Neuron (in vitro differentiated cells): ENCODE data around the gene SPATA16.
A peak's percentile ranks its signal among the peaks of the same experiment; 100 is the strongest.
"Not testable (repeated sequence)": the region's sequence is repeated elsewhere in the genome, so short reads cannot be mapped to it uniquely, and the experiment has no call there.

ENCODE experiments used
- H2AFZ ChIP-seq: one replicate; pipeline ENCODE4 v1.6.1; 2013; ENCODE audit warnings: low read depth, mild to moderate bottlenecking, inconsistent platforms, low read length, moderate library complexity
- H3K27me3 ChIP-seq: one replicate; pipeline ENCODE4 v1.6.1; 2013; ENCODE audit warnings: low read length; ENCODE audit not compliant: insufficient read depth
- H3K36me3 ChIP-seq: one replicate; pipeline ENCODE4 v1.6.1; 2013; ENCODE audit warnings: low read length; ENCODE audit not compliant: insufficient read depth
- H3K4me1 ChIP-seq: one replicate; pipeline ENCODE4 v1.6.1; 2013; ENCODE audit warnings: low read length; ENCODE audit not compliant: insufficient read depth
- H3K4me3 ChIP-seq: 2 replicates; pipeline ENCODE4 v1.5.1; 2013; ENCODE audit warnings: mild to moderate bottlenecking, low read length, moderate library complexity
- H3K9me3 ChIP-seq: one replicate; pipeline ENCODE4 v1.6.1; 2013; ENCODE audit warnings: low read length

Gene SPATA16

GRCh38 chr3:173140986-173141385, at the start of gene SPATA16:
Gene SPATA16 (minus strand): TSS chr3:173141235. CDS start chr3:173117731, 23,504 bp downstream.
- Histone ChIP-seq H3K36me3 (no peaks in the 10 kb centered on the region), H3K9me3 (no peaks in the 10 kb centered on the region), H3K4me1 (peaks cover 18% of the 10 kb centered on the region), H3K4me3 (no peak within 1 kb of the TSS), H3K27me3 (no peaks in the 10 kb centered on the region), H2AFZ (no peak within 1 kb of the TSS)

- not testable (repeated sequence) for H3K36me3 ChIP-seq, H3K9me3 ChIP-seq, H3K27me3 ChIP-seq, H2AFZ ChIP-seq, H3K4me1 ChIP-seq, H3K4me3 ChIP-seq
Observed at GRCh38 chr3:173183022-173183421, 42.0 kb upstream of the SPATA16 start.

GRCh38 chr3:173173652-173174051, 32.6 kb upstream of the SPATA16 start:
- Histone ChIP-seq H3K9me3 (no peaks in the 10 kb centered on the region), H3K4me1 (no peaks in the 10 kb centered on the region), H3K36me3 (no peaks in the 10 kb centered on the region), H3K4me3 (no peak overlapping the region), H2AFZ (no peak overlapping the region), H3K27me3 (no peaks in the 10 kb centered on the region)

DNA sequence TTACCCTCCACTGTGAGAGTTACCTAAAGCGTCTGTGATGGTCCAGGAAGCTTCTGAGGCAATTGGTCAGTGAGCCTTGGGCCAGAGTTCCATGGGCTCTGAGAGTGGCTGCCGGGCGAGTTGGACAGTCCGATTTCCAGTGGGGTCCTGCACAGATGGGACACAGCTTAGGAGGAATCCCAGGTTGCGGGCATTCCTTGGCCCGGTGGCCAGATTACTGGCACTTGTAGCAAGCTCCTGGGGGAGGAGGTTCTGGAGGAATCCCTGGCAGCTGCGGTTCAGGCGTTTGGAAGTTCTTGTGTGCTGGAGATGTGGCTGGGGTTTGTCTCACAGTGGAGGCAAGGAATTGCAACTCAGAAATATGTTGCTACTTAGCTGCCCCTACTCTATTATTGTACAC, 18.1 kb upstream of the SPATA16 start:
- H3K27me3 ChIP-seq, H3K9me3 ChIP-seq, H2AFZ ChIP-seq, H3K36me3 ChIP-seq, H3K4me3 ChIP-seq, H3K4me1 ChIP-seq: not testable (repeated sequence)

GRCh38 chr3:173156533-173156932, 15.5 kb upstream of the SPATA16 start:
- H3K4me3 ChIP-seq, H3K27me3 ChIP-seq, H3K36me3 ChIP-seq, H2AFZ ChIP-seq, H3K4me1 ChIP-seq, H3K9me3 ChIP-seq: not testable (repeated sequence)

DNA sequence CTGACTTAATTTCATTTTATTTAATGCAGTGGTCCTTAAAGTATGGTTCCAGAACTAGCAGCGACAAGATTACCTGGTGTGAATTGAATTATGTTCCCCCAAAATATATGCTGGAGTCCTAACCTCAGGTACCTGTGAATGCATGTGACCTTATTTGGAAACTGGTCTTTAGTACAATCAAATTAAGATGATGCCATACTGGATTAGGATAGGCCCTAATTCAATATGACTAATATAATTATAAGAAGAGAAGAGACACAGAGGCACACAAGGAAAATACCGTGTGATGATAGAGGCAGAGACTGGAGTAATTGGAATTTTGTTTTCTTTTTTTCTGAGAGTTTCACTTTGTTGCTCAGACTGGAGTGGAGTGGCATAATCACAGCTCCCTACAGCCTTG, 12.6 kb upstream of the SPATA16 start:
- Histone ChIP-seq H3K4me3 (no peak overlapping the region), H2AFZ (no peak overlapping the region)

GRCh38 chr3:173139420-173139819, 1.6 kb downstream of the SPATA16 start:
- H3K27me3 ChIP-seq = no peaks in the 10 kb centered on the region
- H3K36me3 ChIP-seq = no peaks in the 10 kb centered on the region
- no peak overlapping the region for H3K4me3 ChIP-seq
- no peak overlapping the region for H2AFZ ChIP-seq
- H3K4me1 ChIP-seq = peaks cover 18% of the 10 kb centered on the region
- no peaks in the 10 kb centered on the region for H3K9me3 ChIP-seq

More for the DNA sequence above, 12.6 kb upstream of the SPATA16 start:
- Histone ChIP-seq H3K9me3 (no peaks in the 10 kb centered on the region), H3K4me1 (no peaks in the 10 kb centered on the region), H3K36me3 (no peaks in the 10 kb centered on the region), H3K27me3 (no peaks in the 10 kb centered on the region)

DNA sequence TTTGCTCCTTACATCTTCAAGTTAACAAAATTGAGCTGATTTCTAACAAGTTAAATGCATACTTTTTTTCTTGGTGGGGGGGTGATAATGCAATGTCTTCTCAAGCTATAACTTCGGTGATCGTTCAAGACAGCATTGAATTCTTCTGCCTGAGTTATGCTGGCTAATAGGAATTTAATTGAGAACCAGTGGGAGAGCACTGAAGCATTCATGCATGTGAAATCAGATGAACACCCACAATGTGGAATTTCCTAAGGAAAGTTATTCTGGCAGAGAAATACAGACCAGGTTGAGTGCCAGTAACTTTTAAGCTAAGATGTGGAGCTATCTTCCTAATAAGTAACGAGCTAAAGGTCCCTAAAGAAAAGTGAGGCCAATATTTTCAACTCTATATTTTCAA, 3.0 kb downstream of the SPATA16 start:
- peaks cover 18% of the 10 kb centered on the region for H3K4me1 ChIP-seq

GRCh38 chr3:173135059-173135458, 6.0 kb downstream of the SPATA16 start:
- Histone ChIP-seq H3K9me3 (no peaks in the 10 kb centered on the region), H3K36me3 (no peaks in the 10 kb centered on the region), H3K4me1 (peaks cover 18% of the 10 kb centered on the region), H3K27me3 (no peaks in the 10 kb centered on the region), H2AFZ (no peak overlapping the region), H3K4me3 (no peak overlapping the region)

More for the DNA sequence above, 3.0 kb downstream of the SPATA16 start:
- no peaks in the 10 kb centered on the region for H3K36me3 ChIP-seq
- H3K9me3 ChIP-seq = no peaks in the 10 kb centered on the region
- no peaks in the 10 kb centered on the region for H3K27me3 ChIP-seq
- no peak overlapping the region for H3K4me3 ChIP-seq
- no peak overlapping the region for H2AFZ ChIP-seq

DNA sequence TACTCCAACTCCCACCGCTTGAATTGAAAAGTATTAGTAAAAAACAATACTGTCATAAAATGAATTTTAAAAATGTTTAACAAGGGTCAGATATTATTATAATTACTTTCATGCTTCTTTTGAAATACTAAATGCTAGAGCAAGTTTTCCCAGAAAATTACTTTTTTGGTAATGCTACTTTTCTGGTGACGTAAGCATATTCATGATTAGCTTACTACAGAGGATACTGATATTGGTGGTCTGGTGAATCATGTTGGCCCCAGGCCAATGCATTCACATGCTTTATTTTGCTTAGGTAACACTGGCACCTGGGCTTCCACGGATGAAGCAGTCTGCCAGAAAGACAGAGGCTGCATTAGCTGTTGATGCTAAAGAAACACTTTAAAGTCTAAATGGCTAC, 12.4 kb downstream of the SPATA16 start:
- Histone ChIP-seq H3K27me3 (no peaks in the 10 kb centered on the region), H3K4me3 (no peak overlapping the region), H3K36me3 (no peaks in the 10 kb centered on the region), H2AFZ (no peak overlapping the region), H3K4me1 (no peaks in the 10 kb centered on the region), H3K9me3 (no peaks in the 10 kb centered on the region)

GRCh38 chr3:173111321-173111720, 29.7 kb downstream of the SPATA16 start:
- H3K4me3 ChIP-seq = no peak overlapping the region
- no peaks in the 10 kb centered on the region for H3K9me3 ChIP-seq
- H3K4me1 ChIP-seq = peaks cover 5% of the 10 kb centered on the region
- no peaks in the 10 kb centered on the region for H3K36me3 ChIP-seq
- H2AFZ ChIP-seq = no peak overlapping the region
- H3K27me3 ChIP-seq = no peaks in the 10 kb centered on the region

GRCh38 chr3:173109143-173109542, 31.9 kb downstream of the SPATA16 start:
- no peak overlapping the region for H3K4me3 ChIP-seq
- H3K27me3 ChIP-seq = no peaks in the 10 kb centered on the region
- H3K4me1 ChIP-seq = peaks cover 5% of the 10 kb centered on the region
- no peaks in the 10 kb centered on the region for H3K36me3 ChIP-seq
- H3K9me3 ChIP-seq = no peaks in the 10 kb centered on the region
- H2AFZ ChIP-seq = peak overlapping the region; percentile 23

DNA sequence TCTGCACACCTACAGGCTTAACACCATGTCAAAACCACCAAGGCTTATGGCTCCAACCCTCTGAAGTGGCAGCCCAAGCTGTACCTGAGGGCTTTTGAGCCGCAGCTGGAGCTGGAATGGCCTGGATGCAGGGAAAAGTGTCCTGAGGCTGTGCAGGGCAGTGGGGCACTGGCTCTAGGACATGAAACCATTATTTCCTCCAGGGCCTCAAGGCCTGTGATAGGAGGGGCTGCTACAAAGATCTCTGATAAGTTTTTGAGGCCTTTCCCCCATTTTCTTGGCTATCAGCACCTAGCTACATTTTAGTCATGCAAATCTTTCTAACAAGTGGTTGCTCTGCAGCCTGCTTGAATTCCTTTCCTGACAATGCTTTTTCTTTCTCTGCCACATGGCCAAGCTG, 37.6 kb downstream of the SPATA16 start:
- H3K27me3 ChIP-seq = no peaks in the 10 kb centered on the region
- H3K4me3 ChIP-seq = no peak overlapping the region
- H3K4me1 ChIP-seq = no peaks in the 10 kb centered on the region
- no peak overlapping the region for H2AFZ ChIP-seq
- H3K9me3 ChIP-seq = peaks cover 9% of the 10 kb centered on the region
- no peaks in the 10 kb centered on the region for H3K36me3 ChIP-seq

- H3K36me3 ChIP-seq = no peaks in the 10 kb centered on the region
- peaks cover 9% of the 10 kb centered on the region for H3K9me3 ChIP-seq
- no peaks in the 10 kb centered on the region for H3K27me3 ChIP-seq
Observed at GRCh38 chr3:173098959-173099358, 42.1 kb downstream of the SPATA16 start.

More at GRCh38 chr3:173098959-173099358, 42.1 kb downstream of the SPATA16 start:
- no peak overlapping the region for H2AFZ ChIP-seq
- no peaks in the 10 kb centered on the region for H3K4me1 ChIP-seq
- H3K4me3 ChIP-seq = no peak overlapping the region
